ENCODE data around the gene MDM2. TPM values are rescaled to one million over a fixed set of nuclear protein-coding genes. Genes with fewer than 3 reads are reported as not detected.
"Not testable (repeated sequence)": the region's sequence is repeated elsewhere in the genome, so short reads cannot be mapped to it uniquely, and the experiment has no call there.

Gene MDM2
- total RNA-seq, 4 donors from 2014 or later: 46.5 to 87.1 (median 67.9) TPM

DNA sequence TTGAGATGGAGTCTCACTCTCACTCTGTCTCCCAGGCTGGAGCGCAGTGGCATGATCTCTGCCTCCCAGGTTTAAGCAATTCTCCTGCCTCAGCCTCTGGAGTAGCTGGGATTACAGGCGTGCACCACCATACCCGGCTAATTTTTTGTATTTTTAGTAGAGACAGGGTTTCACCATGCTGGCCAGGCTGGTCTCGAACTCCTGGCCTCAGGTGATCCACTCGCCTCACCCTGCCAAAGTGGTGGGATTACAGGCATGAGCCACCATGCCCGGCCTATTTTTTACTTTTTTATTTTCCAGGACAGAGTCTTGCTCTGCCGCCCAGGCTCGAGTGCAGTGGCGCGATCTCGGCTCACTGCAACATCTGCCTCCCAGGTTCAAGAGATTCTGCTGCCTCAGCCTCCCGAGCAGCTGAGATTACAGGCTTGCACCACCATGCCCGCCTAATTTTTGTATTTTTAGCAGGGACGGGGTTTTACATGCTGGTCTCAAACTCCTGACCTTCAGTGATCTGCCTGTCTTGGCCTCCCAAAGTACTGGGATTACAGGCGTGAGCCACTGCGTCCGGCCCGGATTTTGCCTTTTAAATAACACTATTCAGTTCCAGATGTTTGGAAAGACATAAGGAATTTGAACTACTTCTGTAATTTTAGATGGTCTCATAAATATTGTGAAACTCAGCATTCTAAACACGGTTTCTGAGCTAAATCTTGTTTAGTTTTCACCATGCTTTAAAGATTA is 4.9 kb upstream of the MDM2 start:
- H3K9me3 ChIP-seq; H3K4me3 ChIP-seq; intact Hi-C loops (cut with DNase I); H3K27me3 ChIP-seq; DNase-seq; H3K36me3 ChIP-seq: not testable (repeated sequence)
- H3K4me1 ChIP-seq: peaks cover 5 to 41% (median 9%) of the 10 kb centered on the region in 3 donors
- WGBS, 2 donors: 90 to 92% methylated on average over 11 to 19 of the region's 19 CpGs
- H3K27ac ChIP-seq: peak overlapping the region in 1 of 4 donors; percentile 54

GRCh38 chr12:68803948-68804656 is 3.9 kb upstream of the MDM2 start:
- Histone ChIP-seq H3K36me3 (no peaks in the 10 kb centered on the region), H3K27ac (no peak overlapping the region), H3K27me3 (no peaks in the 10 kb centered on the region), H3K4me3 (no peak overlapping the region), H3K4me1 (peaks cover 5 to 41% (median 9%) of the 10 kb centered on the region in 3 donors), H3K9me3 (no peaks in the 10 kb centered on the region)
- intact Hi-C loops (cut with DNase I): no loop called here
- no peak for DNase-seq
- TF ChIP-seq CTCF (IDR thresholded peaks at IDR 0.05): no peak
- no peak for TF ChIP-seq POLR2A (IDR thresholded peaks at IDR 0.05)
- WGBS, 2 donors: 87 to 92% methylated on average over 5 of the region's 5 CpGs

DNA sequence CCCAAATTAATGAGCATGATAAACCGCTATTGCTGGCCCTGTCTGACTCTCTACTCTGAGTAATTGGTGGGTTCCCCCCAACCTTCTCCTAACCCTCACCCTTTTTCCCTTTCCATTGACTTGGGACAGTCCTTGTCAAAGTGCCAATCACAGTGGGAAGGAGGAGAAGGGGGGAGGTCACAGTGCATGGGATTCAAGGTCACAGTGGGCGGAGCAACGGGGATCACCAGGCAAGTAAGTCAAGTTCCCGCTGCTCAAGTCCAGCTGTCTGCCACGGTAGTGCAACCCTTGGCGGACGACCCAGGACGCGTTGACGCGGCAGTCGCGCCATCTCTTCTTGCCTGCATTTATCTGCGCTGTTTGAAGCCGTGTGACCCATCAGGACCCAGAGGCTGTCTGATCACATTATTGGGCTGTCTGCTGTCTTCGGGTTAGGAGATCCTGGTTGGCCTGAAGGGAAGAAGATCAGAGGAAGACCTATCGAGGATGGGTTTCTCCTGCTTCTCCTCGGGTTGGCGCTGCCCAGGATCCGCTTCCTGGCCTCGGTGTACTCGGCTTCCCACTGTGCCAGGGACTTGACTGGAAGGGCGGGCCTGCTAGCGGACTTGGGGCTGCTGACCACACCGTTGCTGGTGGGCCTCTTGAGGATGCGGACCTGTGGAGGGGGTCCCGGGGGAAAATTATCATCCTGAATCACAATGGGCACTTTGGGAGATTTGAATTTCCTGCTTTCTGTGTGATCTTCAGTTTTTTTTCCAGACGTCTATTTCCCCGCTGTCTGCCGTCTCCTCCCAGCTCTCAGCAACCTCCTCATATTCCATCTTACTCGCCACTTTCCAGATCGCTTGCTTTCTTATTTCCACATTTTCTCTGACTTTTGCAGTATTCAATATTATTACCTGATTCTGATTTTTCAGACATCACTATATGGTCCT is 3.1 kb upstream of the MDM2 start:
- WGBS, 2 donors: 86 to 87% methylated on average over 29 to 30 of the region's 32 CpGs
- Histone ChIP-seq H3K27ac (no peak overlapping the region), H3K27me3 (no peaks in the 10 kb centered on the region), H3K9me3 (no peaks in the 10 kb centered on the region), H3K4me3 (no peak overlapping the region), H3K4me1 (peaks cover 5 to 41% (median 9%) of the 10 kb centered on the region in 3 donors), H3K36me3 (peaks cover 0 to 5% (median 0%) of the 10 kb centered on the region in 3 donors)
- TF ChIP-seq CTCF (IDR thresholded peaks at IDR 0.05) (no peak), POLR2A (IDR thresholded peaks at IDR 0.05) (no peak)
- DNase-seq: no peak
- intact Hi-C loops (cut with DNase I): no loop called here

GRCh38 chr12:68805592-68806120 is 2.3 kb upstream of the MDM2 start:
- no peaks in the 10 kb centered on the region for H3K9me3 ChIP-seq
- WGBS, 2 donors: 91 to 92% methylated on average over 7 of the region's 7 CpGs
- no peak overlapping the region for H3K4me3 ChIP-seq
- no peaks in the 10 kb centered on the region for H3K27me3 ChIP-seq
- H3K36me3 ChIP-seq: peaks cover 0 to 13% (median 0%) of the 10 kb centered on the region in 3 donors
- intact Hi-C loops (cut with DNase I): no loop called here
- no peak for DNase-seq
- TF ChIP-seq CTCF (IDR thresholded peaks at IDR 0.05): no peak
- no peak for TF ChIP-seq POLR2A (IDR thresholded peaks at IDR 0.05)
- no peak overlapping the region for H3K27ac ChIP-seq
- peaks cover 8 to 41% (median 9%) of the 10 kb centered on the region in 3 donors for H3K4me1 ChIP-seq

DNA sequence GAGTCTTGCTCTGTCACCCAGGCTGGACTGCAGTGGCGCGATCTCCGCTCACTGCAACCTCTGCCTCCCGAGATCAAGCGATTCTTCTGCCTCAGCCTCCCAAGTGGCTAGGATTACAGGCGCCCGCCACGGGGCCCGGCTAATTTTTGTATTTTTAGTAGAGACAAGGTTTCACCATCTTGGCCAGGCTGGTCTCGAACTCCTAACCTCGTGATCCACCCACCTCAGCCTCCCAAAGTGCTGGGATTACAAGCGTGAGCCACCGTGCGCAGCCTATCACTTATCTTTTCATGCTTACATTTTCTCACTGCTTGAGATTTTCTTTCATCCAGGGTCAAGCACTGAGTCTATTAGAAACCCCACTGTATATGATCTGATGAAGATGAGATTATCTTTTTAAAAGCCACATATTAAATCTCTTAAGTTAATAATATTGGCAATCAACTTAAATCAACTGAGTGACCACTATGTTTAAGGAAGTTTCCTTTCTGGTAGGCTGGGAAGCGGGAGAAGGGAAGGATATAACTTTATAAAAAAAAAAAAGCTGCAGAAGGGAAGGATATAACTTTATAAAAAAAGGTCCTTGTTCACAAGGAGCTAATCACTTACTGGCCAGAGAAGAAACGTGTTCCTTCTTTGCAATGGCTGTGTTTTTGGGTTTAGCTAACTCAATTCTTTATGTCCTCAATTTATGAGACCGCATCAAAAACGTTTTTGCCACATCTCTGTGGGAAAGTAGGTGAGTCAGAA is 1.3 kb upstream of the MDM2 start:
- Histone ChIP-seq H3K36me3 (peaks cover 0 to 21% (median 5%) of the 10 kb centered on the region in 3 donors), H3K9me3 (no peaks in the 10 kb centered on the region), H3K4me1 (peaks cover 10 to 43% (median 15%) of the 10 kb centered on the region in 3 donors), H3K27ac (peak overlapping the region in 3 of 4 donors; percentile 98 to 100 (median 100)), H3K27me3 (no peaks in the 10 kb centered on the region), H3K4me3 (peak overlapping the region; percentile 78 to 100 (median 88))
- intact Hi-C loops (cut with DNase I): no loop called here
- TF ChIP-seq CTCF (IDR thresholded peaks at IDR 0.05) (no peak), POLR2A (IDR thresholded peaks at IDR 0.05) (no peak)
- WGBS, 2 donors: 81 to 82% methylated on average over 18 of the region's 18 CpGs
- DNase-seq: no peak

GRCh38 chr12:68807274-68807575 is 752 bp upstream of the MDM2 start:
- H3K27ac ChIP-seq: peak overlapping the region; percentile 98 to 100 (median 100)
- intact Hi-C loops (cut with DNase I); H3K27me3 ChIP-seq; DNase-seq; H3K9me3 ChIP-seq: not testable (repeated sequence)
- 15 to 21% methylated on average over 3 to 10 of the region's 10 CpGs for WGBS, 2 donors
- H3K4me1 ChIP-seq: peaks cover 10 to 43% (median 20%) of the 10 kb centered on the region in 3 donors
- peaks cover 0 to 26% (median 8%) of the 10 kb centered on the region in 3 donors for H3K36me3 ChIP-seq
- peak overlapping the region; percentile 78 to 100 (median 88) for H3K4me3 ChIP-seq

Measured in esophagus squamous epithelium (tissue), 5 donors.